GM13976 (cell line): ENCODE results near the gene IARS2.
"Not testable (repeated sequence)": the region's sequence is repeated elsewhere in the genome, so short reads cannot be mapped to it uniquely, and the experiment has no call there.

ENCODE experiments used
- DNase-seq: peaks from one replicate; pipeline ENCODE4 v3.0.0; 2012; ENCODE audit warnings: low spot score
- in situ Hi-C: fragments of 300-500 bp; cut with MboI; formaldehyde crosslinking; loops from one replicate; pipeline ENCODE4 v1.12.0; 2022; ENCODE audit warnings: low sequenced_read_pairs, mixed read lengths, inconsistent platforms; ENCODE audit not compliant: unreplicated experiment
- TF ChIP-seq, protein P1 (sequence below): IDR thresholded peaks from 2 replicates; pipeline ENCODE4 v1.5.1; 2012; ENCODE audit warnings: borderline replicate concordance, mild to moderate bottlenecking; ENCODE audit not compliant: insufficient read depth; ENCODE audit errors: extremely low read depth, missing control alignments, control extremely low read depth

IARS2 gene

DNA sequence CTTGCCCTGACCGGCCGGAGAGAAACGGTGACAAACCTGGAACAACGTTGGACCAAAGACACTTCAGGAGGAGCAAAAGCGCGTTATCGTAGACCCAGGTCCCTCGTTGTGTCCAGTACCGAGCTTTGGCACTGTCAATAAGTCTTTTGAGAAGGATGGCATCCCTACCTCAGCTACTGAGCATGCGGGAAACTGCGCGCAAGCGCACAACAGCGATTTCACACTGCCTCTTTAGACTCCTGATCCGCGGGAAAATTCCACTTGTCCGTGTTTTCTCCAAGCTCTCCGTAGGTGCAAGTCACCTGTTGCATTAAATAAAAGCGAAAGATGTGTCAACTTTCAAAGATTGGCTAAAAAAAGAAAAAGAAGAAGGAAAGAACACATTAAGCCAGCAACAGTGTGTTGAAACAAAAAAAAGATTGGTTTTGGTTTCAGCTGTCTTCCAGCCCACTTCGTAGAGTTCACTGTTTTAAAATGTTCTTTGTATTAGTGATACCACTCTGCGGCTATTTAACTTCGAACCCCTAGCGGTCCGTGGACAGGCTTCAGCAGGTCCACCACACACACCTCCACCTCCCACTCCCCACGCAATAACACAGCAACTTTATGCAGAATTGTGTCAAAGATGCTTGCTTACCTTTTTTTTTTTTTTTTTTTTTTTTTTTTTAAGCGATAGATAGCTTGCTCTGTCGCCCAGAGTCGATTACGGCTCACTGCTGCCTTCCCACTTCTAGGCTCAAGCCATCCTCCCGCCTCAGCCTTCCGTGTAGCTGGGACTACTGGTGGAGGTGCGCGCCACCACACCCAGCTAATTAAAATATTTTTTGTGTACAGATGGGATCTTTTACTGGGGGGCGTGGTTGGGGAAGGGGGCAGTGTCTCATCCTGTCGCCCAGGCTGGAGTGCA lies 4.0 kb upstream of the IARS2 start, which contains the start of gene BPNT1:
Gene BPNT1, minus strand, starts transcription at position 139 of the 907 bp plus-strand sequence. CDS start 9,942 bp downstream, outside the sequence.
- peak; percentile 80 for DNase-seq
- in situ Hi-C loops = no loop called here
- TF ChIP-seq, protein P1, sequence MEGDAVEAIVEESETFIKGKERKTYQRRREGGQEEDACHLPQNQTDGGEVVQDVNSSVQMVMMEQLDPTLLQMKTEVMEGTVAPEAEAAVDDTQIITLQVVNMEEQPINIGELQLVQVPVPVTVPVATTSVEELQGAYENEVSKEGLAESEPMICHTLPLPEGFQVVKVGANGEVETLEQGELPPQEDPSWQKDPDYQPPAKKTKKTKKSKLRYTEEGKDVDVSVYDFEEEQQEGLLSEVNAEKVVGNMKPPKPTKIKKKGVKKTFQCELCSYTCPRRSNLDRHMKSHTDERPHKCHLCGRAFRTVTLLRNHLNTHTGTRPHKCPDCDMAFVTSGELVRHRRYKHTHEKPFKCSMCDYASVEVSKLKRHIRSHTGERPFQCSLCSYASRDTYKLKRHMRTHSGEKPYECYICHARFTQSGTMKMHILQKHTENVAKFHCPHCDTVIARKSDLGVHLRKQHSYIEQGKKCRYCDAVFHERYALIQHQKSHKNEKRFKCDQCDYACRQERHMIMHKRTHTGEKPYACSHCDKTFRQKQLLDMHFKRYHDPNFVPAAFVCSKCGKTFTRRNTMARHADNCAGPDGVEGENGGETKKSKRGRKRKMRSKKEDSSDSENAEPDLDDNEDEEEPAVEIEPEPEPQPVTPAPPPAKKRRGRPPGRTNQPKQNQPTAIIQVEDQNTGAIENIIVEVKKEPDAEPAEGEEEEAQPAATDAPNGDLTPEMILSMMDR = no peak

DNA sequence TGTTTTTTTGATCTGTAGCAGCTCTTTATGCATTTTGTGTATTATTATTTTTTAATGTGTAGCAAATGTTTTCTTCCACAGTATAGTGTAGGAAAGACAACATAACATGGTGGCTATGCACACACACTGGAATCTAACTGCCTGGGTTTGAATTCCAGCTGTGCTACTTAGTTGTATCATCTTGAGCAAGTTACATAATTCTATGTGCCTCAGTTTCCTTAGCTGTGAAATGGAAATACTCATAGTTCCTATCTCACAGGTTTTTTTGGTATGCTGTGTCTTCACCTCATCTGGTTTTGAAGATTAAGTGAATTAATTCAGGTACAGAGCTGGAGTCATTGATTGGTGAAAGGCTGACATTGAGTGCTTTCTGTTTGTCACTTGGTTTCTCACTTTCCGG lies 1.2 kb upstream of the IARS2 start:
- no peak for DNase-seq
- in situ Hi-C loops = no loop called here
- TF ChIP-seq, protein P1 = no peak

- TF ChIP-seq, protein P1 = no peak
- in situ Hi-C loops = no loop called here
- DNase-seq = no peak
Observed at GRCh38 chr1:220093361-220094015, 444 bp upstream of the IARS2 start.

- in situ Hi-C loops = no loop called here
- TF ChIP-seq, protein P1 = no peak
- DNase-seq = no peak
Observed at GRCh38 chr1:220099826-220100225, 5.9 kb downstream of the IARS2 start.

- DNase-seq, in situ Hi-C loops: not testable (repeated sequence)
Observed at GRCh38 chr1:220110473-220110872, 16.5 kb downstream of the IARS2 start.

DNA sequence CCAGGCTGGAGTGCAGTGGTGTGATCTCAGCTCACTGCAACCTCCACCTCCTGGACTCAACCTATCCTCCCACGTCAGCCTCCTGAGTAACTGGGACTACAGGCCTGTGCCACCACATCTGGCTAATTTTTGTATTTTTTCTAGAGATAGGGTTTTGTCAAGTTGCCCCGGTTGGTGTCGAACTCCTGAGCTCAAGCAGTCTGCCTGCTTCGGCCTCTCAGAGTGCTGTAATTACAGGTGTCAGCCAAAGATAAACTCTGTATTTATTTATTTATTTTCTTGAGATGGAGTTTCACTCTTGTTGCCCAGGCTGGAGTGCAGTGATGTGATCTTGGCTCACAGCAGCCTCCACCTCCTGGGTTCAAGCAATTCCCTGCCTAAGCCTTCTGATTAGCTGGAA lies 18.7 kb downstream of the IARS2 start:
- in situ Hi-C loops, DNase-seq: not testable (repeated sequence)

GRCh38 chr1:220113136-220113695 lies 19.3 kb downstream of the IARS2 start:
- in situ Hi-C loops = no loop called here
- peak; percentile 47 for DNase-seq
- TF ChIP-seq, protein P1 = peak; percentile 31
